Liver (tissue), 9 donors: ENCODE measurements around the gene S100A16. TPM values are rescaled to one million over a fixed set of nuclear protein-coding genes. Genes with fewer than 3 reads are reported as not detected.

Experiments used
- DNase-seq: peaks from one replicate; pipeline ENCODE4 v3.0.0-alpha.2; 2017; ENCODE audit warnings: low spot score
- H3K27ac ChIP-seq, 2 donors: one replicate each; pipeline ENCODE4 v1.7.0; 2013; ENCODE audit warnings: inconsistent platforms in 2 of 2, low read length in 2 of 2, control low read depth in 1 of 2, low read depth in 1 of 2, mild to moderate bottlenecking in 1 of 2
- H3K27me3 ChIP-seq, 4 donors: one replicate each; pipeline versions ENCODE4 v1.6.1 to v1.7.0; 2013; ENCODE audit warnings: low read length in 3 of 4, inconsistent platforms in 1 of 4, mild to moderate bottlenecking in 1 of 4, moderate library complexity in 1 of 4; ENCODE audit not compliant: control insufficient read depth in 4 of 4, insufficient read depth in 4 of 4
- H3K36me3 ChIP-seq, 4 donors: one replicate each; pipeline versions ENCODE4 v1.6.1 to v1.7.0; 2013; ENCODE audit warnings: low read length in 3 of 4, mild to moderate bottlenecking in 3 of 4, low read depth in 1 of 4, moderate library complexity in 1 of 4; ENCODE audit not compliant: control insufficient read depth in 4 of 4, insufficient read depth in 3 of 4
- H3K4me1 ChIP-seq, 4 donors: one replicate each; pipeline versions ENCODE4 v1.6.1 to v1.7.0; 2013; ENCODE audit warnings: low read length in 3 of 4, mild to moderate bottlenecking in 3 of 4, moderate library complexity in 1 of 4; ENCODE audit not compliant: control insufficient read depth in 4 of 4, insufficient read depth in 4 of 4
- H3K4me3 ChIP-seq, 3 donors: one replicate each; pipeline versions ENCODE4 v1.6.1 to v1.7.0; 2013; ENCODE audit warnings: low read length in 3 of 3, control low read depth in 1 of 3, low read depth in 1 of 3, mild to moderate bottlenecking in 1 of 3
- H3K9ac ChIP-seq, 2 donors: one replicate each; pipeline ENCODE4 v1.7.0; 2013; ENCODE audit warnings: low read length in 2 of 2, mild to moderate bottlenecking in 2 of 2, moderate library complexity in 2 of 2, control low read depth in 1 of 2, low read depth in 1 of 2
- H3K9me3 ChIP-seq, 4 donors: one replicate each; pipeline versions ENCODE4 v1.6.1 to v1.7.0; 2013; ENCODE audit warnings: low read length in 3 of 4; ENCODE audit not compliant: control insufficient read depth in 4 of 4
- ATF3 ChIP-seq: IDR thresholded peaks from 2 replicates; pipeline ENCODE4 v1.6.1; 2016; ENCODE audit warnings: antibody characterized with exemption
- EGR1 ChIP-seq, 2 donors: IDR thresholded peaks; 2 replicates each; pipeline ENCODE4 v1.6.1; 2016 to 2018; ENCODE audit warnings: antibody characterized with exemption in 2 of 2, low read depth in 2 of 2
- FOXA1 ChIP-seq: IDR thresholded peaks from 2 replicates; pipeline ENCODE4 v1.6.1; 2016; ENCODE audit warnings: antibody characterized with exemption
- GABPA ChIP-seq, 2 donors: IDR thresholded peaks in 1 of 2; conservative IDR thresholded peaks in 1 of 2; 2 replicates each; pipeline ENCODE4 v1.6.1; 2016; ENCODE audit warnings: antibody characterized with exemption in 2 of 2, mild to moderate bottlenecking in 1 of 2, moderate library complexity in 1 of 2
- HNF4A ChIP-seq, 2 donors: conservative IDR thresholded peaks; 2 replicates each; pipeline ENCODE4 v1.6.1; 2016; ENCODE audit warnings: antibody characterized with exemption in 2 of 2, mild to moderate bottlenecking in 2 of 2
- HNF4G ChIP-seq: IDR thresholded peaks from 2 replicates; pipeline ENCODE4 v1.6.1; 2016; ENCODE audit warnings: antibody characterized with exemption
- JUND ChIP-seq, 2 donors: IDR thresholded peaks; 2 replicates each; pipeline ENCODE4 v1.6.1; 2016; ENCODE audit warnings: antibody characterized with exemption in 2 of 2
- MAX ChIP-seq: IDR thresholded peaks from 2 replicates; pipeline ENCODE4 v1.6.1; 2016; ENCODE audit warnings: antibody characterized with exemption
- NR2F2 ChIP-seq: IDR thresholded peaks from 2 replicates; pipeline ENCODE4 v1.6.1; 2016; ENCODE audit warnings: antibody characterized with exemption
- REST ChIP-seq: IDR thresholded peaks from 2 replicates; pipeline ENCODE4 v1.6.1; 2016; ENCODE audit warnings: antibody characterized with exemption, mild to moderate bottlenecking
- RXRA ChIP-seq, 2 donors: IDR thresholded peaks; 2 replicates each; pipeline ENCODE4 v1.6.1; 2017 to 2018; ENCODE audit warnings: antibody characterized with exemption in 2 of 2, mild to moderate bottlenecking in 1 of 2
- SP1 ChIP-seq: IDR thresholded peaks from 2 replicates; pipeline ENCODE4 v1.6.1; 2018; ENCODE audit warnings: antibody characterized with exemption, mild to moderate bottlenecking
- TAF1 ChIP-seq: conservative IDR thresholded peaks from 2 replicates; pipeline ENCODE4 v1.6.1; 2016; ENCODE audit warnings: antibody characterized with exemption, mild to moderate bottlenecking
- YY1 ChIP-seq: IDR thresholded peaks from 2 replicates; pipeline ENCODE4 v1.6.1; 2016; ENCODE audit warnings: antibody characterized with exemption, mild to moderate bottlenecking
- ZBTB33 ChIP-seq: IDR thresholded peaks from 2 replicates; pipeline ENCODE4 v1.6.1; 2016; ENCODE audit warnings: antibody characterized with exemption
- WGBS: extraction: QIAGEN DNeasy Blood & Tissue Kit; methylation state at CpG from one replicate; pipeline ENCODE4 v1.1.7; 2013; 5-methylcytosine and 5-hydroxymethylcytosine counted together
- polyA plus RNA-seq, 2 donors: library from polyadenylated mRNA; stranded (reverse) in 1 of 2; unstranded in 1 of 2; fragments of 200-250 nt in 1 of 2; fragments of >200 nt in 1 of 2; fragmentation: Nextera tagmentation in 1 of 2; extraction: Ambion mirVana in 1 of 2; gene quantifications; one replicate each; pipeline versions ENCODE4 v1.2.1 to v1.2.3, GENCODE V29; 2013 to 2015
- total RNA-seq, 2 donors: library from RNA; depleted of rRNA; stranded (reverse); fragments of >200 nt; gene quantifications; one replicate each; pipeline ENCODE4 v1.2.3, GENCODE V29; 2014
- donor health status: healthy.
- donor health status: healthy.
- donor health status: healthy.
- donor health status: healthy.
- donor health status: healthy.

S100A16 gene
- total and polyA plus RNA-seq, 4 donors = 27.3 to 142 (median 81.8) TPM

GRCh38 chr1:153561466-153561985 lies 51.4 kb downstream of the S100A16 start:
- Histone ChIP-seq H3K27ac (no peak overlapping the region), H3K36me3 (no peaks in the 10 kb centered on the region), H3K4me3 (no peak overlapping the region), H3K9me3 (no peaks in the 10 kb centered on the region), H3K27me3 (no peaks in the 10 kb centered on the region), H3K9ac (no peak overlapping the region), H3K4me1 (no peaks in the 10 kb centered on the region)
- no peak for TF ChIP-seq MAX
- no peak for DNase-seq
- WGBS = 97% methylated on average over 3 of the region's 3 CpGs

- Histone ChIP-seq H3K9ac (no peak overlapping the region), H3K27ac (no peak overlapping the region), H3K27me3 (no peaks in the 10 kb centered on the region), H3K9me3 (no peaks in the 10 kb centered on the region), H3K4me3 (no peak overlapping the region), H3K36me3 (no peaks in the 10 kb centered on the region), H3K4me1 (no peaks in the 10 kb centered on the region)
- WGBS = 89% methylated on average over 10 of the region's 10 CpGs
- DNase-seq = no peak
- TF ChIP-seq EGR1 (IDR thresholded peaks at IDR 0.05; ENCODE audit: low read depth in 2 of 2) (no peak), HNF4G (no peak), ATF3 (no peak), SP1 (no peak), HNF4A (conservative IDR thresholded peaks at IDR 0.05) (no peak), ZBTB33 (no peak), RXRA (IDR thresholded peaks at IDR 0.05) (no peak), NR2F2 (no peak), TAF1 (no peak), REST (no peak), MAX (no peak), FOXA1 (no peak), JUND (IDR thresholded peaks at IDR 0.05) (no peak), YY1 (no peak), GABPA (IDR thresholded peaks at IDR 0.05 in 1 of 2, conservative IDR thresholded peaks at IDR 0.05 in 1 of 2) (no peak)
These were observed 52.0 kb downstream of the S100A16 start for GRCh38 chr1:153560771-153561465.
